ENCODE measurements around the gene C1orf21.

C1orf21 gene

GRCh38 chr1:184423649-184424048, 36.8 kb downstream of the C1orf21 start:
- Histone ChIP-seq H3K27me3 (replicated peaks) (no peaks in the 10 kb centered on the region), H3K27ac (no peak overlapping the region), H3K4me3 (ENCODE audit: low read depth, low read length) (no peak overlapping the region), H3K36me3 (replicated peaks) (no peaks in the 10 kb centered on the region)
- no peak for DNase-seq
- TF ChIP-seq, protein P1, sequence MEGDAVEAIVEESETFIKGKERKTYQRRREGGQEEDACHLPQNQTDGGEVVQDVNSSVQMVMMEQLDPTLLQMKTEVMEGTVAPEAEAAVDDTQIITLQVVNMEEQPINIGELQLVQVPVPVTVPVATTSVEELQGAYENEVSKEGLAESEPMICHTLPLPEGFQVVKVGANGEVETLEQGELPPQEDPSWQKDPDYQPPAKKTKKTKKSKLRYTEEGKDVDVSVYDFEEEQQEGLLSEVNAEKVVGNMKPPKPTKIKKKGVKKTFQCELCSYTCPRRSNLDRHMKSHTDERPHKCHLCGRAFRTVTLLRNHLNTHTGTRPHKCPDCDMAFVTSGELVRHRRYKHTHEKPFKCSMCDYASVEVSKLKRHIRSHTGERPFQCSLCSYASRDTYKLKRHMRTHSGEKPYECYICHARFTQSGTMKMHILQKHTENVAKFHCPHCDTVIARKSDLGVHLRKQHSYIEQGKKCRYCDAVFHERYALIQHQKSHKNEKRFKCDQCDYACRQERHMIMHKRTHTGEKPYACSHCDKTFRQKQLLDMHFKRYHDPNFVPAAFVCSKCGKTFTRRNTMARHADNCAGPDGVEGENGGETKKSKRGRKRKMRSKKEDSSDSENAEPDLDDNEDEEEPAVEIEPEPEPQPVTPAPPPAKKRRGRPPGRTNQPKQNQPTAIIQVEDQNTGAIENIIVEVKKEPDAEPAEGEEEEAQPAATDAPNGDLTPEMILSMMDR (IDR thresholded peaks at IDR 0.05; ENCODE audit: low read depth, low read length, missing control alignments), result no peak
- in situ Hi-C loops (cut with HindIII; ENCODE audit: low pct_ligation_motif_present, low sequenced_read_pairs), result no loop called here

- no peak for DNase-seq
- in situ Hi-C loops (cut with HindIII; ENCODE audit: low pct_ligation_motif_present, low sequenced_read_pairs), result no loop called here
- Histone ChIP-seq H3K27me3 (replicated peaks) (no peaks in the 10 kb centered on the region), H3K27ac (no peak overlapping the region), H3K36me3 (replicated peaks) (no peaks in the 10 kb centered on the region), H3K4me3 (ENCODE audit: low read depth, low read length) (no peak overlapping the region)
- TF ChIP-seq, protein P1 (IDR thresholded peaks at IDR 0.05; ENCODE audit: low read depth, low read length, missing control alignments), result no peak
These were observed 37.3 kb downstream of the C1orf21 start for GRCh38 chr1:184424157-184424556.

GRCh38 chr1:184424945-184425344, 38.1 kb downstream of the C1orf21 start:
- in situ Hi-C loops (cut with HindIII; ENCODE audit: low pct_ligation_motif_present, low sequenced_read_pairs), result no loop called here
- Histone ChIP-seq H3K27ac (no peak overlapping the region), H3K4me3 (ENCODE audit: low read depth, low read length) (no peak overlapping the region), H3K27me3 (replicated peaks) (no peaks in the 10 kb centered on the region), H3K36me3 (replicated peaks) (no peaks in the 10 kb centered on the region)
- TF ChIP-seq, protein P1 (IDR thresholded peaks at IDR 0.05; ENCODE audit: low read depth, low read length, missing control alignments), result no peak
- no peak for DNase-seq

- H3K4me3 ChIP-seq (ENCODE audit: low read depth, low read length), result no peak overlapping the region
- no peak overlapping the region for H3K27ac ChIP-seq
- no peak for DNase-seq
- H3K36me3 ChIP-seq (replicated peaks), result no peaks in the 10 kb centered on the region
- in situ Hi-C loops (cut with HindIII; ENCODE audit: low pct_ligation_motif_present, low sequenced_read_pairs), result no loop called here
- no peaks in the 10 kb centered on the region for H3K27me3 ChIP-seq (replicated peaks)
- TF ChIP-seq, protein P1 (IDR thresholded peaks at IDR 0.05; ENCODE audit: low read depth, low read length, missing control alignments), result no peak
These were observed 38.8 kb downstream of the C1orf21 start for GRCh38 chr1:184425449-184426277.

GRCh38 chr1:184426278-184426674, 39.4 kb downstream of the C1orf21 start:
- H3K36me3 ChIP-seq (replicated peaks), result no peaks in the 10 kb centered on the region
- in situ Hi-C loops (cut with HindIII; ENCODE audit: low pct_ligation_motif_present, low sequenced_read_pairs), result no loop called here
- no peak for DNase-seq
- TF ChIP-seq, protein P1 (IDR thresholded peaks at IDR 0.05; ENCODE audit: low read depth, low read length, missing control alignments), result no peak
- H3K4me3 ChIP-seq (ENCODE audit: low read depth, low read length), result no peak overlapping the region
- no peaks in the 10 kb centered on the region for H3K27me3 ChIP-seq (replicated peaks)
- H3K27ac ChIP-seq, result no peak overlapping the region

- no peak overlapping the region for H3K27ac ChIP-seq
- H3K4me3 ChIP-seq (ENCODE audit: low read depth, low read length), result no peak overlapping the region
- H3K27me3 ChIP-seq (replicated peaks), result no peaks in the 10 kb centered on the region
- no peak for DNase-seq
- no peaks in the 10 kb centered on the region for H3K36me3 ChIP-seq (replicated peaks)
- TF ChIP-seq, protein P1 (IDR thresholded peaks at IDR 0.05; ENCODE audit: low read depth, low read length, missing control alignments), result no peak
- in situ Hi-C loops (cut with HindIII; ENCODE audit: low pct_ligation_motif_present, low sequenced_read_pairs), result no loop called here
These were observed 40.9 kb downstream of the C1orf21 start for GRCh38 chr1:184427722-184428121.

All from brain microvascular endothelial cell (primary cell).